Activated T-helper 9 cell treated with anti-CD3 and anti-CD28 coated beads, Interleukin-2, amount 50 U/mL, for 16 hours (primary cell): ENCODE results near the gene TRPM3.

ENCODE experiments used
- DNase-seq: peaks from one replicate; pipeline ENCODE4 v3.0.0-alpha.2; 2020; ENCODE audit warnings: low read depth

Gene TRPM3

GRCh38 chr9:70553707-70554673 is 567.4 kb downstream of the TRPM3 start:
- DNase-seq = no peak

GRCh38 chr9:70552561-70552960 is 568.9 kb downstream of the TRPM3 start:
- DNase-seq = no peak

DNA sequence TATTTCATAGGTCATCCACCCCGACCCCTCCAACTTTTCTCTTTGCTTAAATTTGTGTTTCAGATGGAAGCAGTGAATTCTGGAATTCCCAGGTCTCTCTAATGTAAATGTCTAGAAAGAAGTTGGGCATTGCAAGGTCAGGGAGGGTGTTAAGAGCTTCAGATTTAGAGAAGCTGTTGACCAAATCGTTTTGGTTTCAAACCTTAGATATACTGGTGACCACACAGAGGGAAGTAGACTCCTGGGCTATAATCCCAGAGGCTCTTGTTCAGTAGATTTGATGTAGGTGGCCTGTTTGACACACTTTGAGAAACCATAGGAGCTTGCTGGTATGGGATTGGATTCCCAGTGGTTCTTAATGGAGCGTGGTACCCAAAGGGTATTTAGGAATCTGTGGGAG is 569.6 kb downstream of the TRPM3 start:
- DNase-seq = no peak

DNA sequence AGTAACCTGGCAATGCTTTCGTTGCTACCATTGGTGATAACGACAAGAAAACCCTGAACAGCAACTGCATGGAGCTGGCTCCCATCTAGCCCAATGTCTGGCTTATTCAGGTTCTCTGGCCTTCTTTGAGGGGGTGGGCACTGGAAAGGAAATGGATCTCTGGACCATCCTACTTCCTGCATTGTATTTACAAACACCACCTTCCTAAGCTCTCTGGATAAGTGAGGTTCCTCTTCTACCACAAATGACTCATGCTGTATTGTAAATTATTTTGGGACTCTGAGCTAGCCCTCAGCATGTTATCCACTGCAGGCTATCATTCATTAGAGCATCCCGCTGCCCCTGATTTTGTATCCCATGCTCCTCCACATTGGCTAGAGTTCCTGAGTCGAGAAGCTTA is 570.0 kb downstream of the TRPM3 start:
- no peak for DNase-seq

- DNase-seq = no peak
Observed at GRCh38 chr9:70549926-70550325, 571.5 kb downstream of the TRPM3 start.

DNA sequence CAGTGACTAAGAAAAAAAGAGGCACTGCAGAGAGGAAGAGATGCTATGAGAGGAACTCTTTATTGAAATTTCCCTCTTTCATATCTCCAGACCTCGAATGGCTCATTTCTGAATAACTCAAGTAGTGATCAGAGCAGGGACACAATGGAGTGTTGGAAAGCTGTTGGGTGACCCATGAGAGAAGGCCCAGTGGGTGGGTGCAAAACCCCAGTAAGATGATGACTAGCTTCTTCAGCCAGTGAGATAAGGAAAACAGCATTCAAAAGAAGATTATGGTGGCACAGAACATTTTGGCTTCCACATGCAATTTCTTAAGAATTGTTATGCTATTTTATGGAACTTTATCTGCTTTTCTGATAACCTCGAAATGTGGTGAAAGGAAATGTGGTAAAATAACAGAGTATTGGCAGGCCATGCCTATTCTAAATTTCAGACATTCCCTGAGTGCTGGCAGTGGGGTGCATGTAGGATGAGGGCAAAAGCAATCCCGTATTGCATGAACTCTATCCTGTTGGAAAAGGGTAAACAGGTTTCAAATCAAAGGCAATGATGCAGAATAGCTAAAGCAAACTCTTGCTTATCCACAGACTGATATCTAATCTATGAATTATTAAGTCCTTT is 579.0 kb downstream of the TRPM3 start:
- no peak for DNase-seq

- no peak for DNase-seq
Observed at GRCh38 chr9:70540016-70540415, 581.4 kb downstream of the TRPM3 start.

GRCh38 chr9:70539526-70539925 is 581.9 kb downstream of the TRPM3 start:
- no peak for DNase-seq

- DNase-seq = no peak
Observed at GRCh38 chr9:70539001-70539400, 582.4 kb downstream of the TRPM3 start.

- DNase-seq = no peak
Observed at GRCh38 chr9:70537084-70537483, 584.3 kb downstream of the TRPM3 start.

GRCh38 chr9:70535546-70536323 is 585.7 kb downstream of the TRPM3 start:
- no peak for DNase-seq

DNA sequence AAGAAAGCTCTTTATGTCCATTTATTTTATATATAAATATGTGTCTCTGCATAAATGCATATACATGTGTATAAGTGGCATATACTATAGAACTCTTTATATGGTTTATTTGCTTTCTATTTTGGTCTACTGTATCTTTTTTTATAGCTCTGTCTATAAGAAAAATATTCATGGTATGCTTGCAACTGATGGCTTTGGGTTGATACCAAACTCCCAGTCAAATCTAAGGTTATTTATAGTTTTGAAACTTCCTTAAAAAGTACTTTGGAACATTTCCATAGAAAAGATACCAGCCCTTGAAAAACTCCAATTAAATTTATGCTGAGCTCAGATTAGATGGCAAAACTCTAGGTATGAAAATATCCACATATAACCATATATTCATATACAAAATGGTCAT is 587.0 kb downstream of the TRPM3 start:
- no peak for DNase-seq

DNA sequence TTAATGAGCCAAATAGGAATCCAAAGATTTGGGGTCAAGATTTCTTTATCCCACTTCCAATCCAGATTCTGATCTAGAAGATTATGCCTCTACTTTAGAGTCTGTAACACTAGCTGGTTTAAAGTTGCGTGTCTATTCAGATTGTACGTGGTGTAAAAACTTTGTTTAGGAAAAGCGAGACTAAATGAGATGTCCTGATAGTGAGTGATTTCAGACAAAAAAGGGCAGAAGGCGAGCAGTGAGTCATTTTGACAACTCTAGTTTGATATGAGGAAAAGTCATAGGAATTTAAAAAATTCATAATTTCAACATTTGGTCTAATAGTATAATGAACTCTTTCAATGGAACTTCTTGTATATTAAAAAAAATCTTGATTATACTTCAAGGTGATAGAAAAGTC is 587.4 kb downstream of the TRPM3 start:
- no peak for DNase-seq

DNA sequence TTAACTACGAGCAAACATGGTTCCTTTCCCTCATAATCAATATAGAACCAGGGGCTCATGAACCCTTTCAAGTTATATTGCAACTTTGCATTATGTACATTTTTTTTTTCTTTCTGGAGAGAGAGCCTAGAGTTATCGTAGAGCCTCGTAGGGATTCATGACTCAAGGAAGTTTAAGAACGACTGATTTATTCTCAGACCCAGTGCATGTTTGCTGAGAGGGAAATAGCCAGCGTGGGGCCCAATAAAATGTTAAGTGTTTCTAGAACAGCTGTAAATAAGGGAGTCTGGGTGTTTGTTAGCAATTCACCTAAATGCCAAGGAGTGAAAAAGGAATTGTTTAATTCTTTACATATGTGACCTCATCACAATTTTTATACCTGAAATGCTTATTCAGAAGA is 587.9 kb downstream of the TRPM3 start:
- no peak for DNase-seq

- no peak for DNase-seq
Observed at GRCh38 chr9:70532716-70533115, 588.7 kb downstream of the TRPM3 start.

DNA sequence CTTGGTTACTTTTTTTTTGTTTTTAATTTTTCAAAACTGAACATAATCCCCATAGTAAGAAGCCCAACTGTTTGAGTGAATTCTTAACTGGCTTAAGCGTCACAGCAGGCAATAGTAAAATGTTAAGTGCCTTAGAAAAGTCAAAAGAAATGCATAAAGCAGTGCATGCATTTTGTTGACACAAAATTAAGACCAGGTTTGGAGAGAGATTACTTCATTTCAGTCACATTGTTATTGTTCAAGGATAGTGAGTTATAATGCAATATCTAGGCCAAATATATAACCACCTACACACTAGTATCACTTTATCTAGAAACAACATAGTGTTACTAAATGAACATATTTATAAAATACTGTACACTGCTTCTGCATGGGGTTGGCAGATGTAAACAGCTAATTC is 590.1 kb downstream of the TRPM3 start:
- DNase-seq = no peak

DNA sequence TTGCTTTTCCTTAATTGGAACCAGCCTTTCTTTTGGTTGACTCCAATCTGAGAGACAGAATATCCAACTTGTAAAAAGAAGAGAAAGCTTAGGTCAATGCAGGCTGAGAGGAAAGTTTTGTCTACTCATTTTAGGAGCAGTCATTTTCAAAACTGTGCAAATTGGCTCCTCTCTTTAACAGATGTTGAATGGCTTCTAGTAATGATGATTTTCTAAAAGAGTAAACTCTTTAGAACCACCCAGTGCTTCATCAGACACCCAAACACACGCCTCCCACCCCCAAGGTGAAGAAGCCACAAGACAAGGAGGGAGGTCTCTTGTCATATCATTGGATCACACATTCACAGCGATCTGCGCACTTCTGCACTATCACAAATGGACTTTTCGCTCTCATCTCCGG is 590.7 kb downstream of the TRPM3 start:
- no peak for DNase-seq

- DNase-seq = no peak
Observed at GRCh38 chr9:70529833-70530232, 591.6 kb downstream of the TRPM3 start.

DNA sequence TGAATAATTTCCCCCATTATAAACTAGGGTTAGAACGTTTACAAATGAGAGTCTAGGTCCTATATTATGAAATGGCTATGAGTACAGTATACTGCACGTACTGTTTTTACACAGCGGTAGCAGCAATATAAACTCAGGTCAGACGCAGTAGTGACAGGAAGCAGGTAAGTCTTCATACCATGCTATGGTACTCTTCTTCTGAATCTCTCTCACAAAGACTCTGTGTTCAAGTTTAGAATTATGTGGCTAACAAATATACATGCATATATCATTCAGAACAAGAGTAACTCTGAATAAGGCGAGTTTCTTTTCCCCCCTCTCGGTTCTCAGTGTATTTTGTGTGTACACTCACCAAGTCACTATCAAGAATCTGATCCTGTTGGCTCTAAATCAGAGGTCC is 592.0 kb downstream of the TRPM3 start:
- no peak for DNase-seq

DNA sequence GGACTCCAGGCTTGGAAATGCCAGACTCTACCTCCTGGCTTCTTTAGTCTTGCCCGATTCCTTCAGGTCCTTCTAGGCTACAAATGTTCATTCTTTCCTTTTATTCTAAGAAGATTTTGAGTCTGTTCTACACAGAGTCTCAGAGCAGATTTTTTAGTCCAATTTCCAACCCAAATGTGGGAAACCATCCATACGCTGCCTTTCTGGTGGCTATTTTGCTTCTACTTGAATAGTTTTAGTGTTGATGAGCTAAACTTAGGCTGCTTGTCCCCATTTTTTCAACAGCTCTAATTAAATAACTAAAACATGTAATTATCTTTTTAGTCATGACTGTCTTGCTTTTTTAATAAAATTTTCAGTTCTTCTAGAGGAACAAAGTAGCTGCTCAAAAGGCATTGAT is 594.5 kb downstream of the TRPM3 start:
- no peak for DNase-seq

DNA sequence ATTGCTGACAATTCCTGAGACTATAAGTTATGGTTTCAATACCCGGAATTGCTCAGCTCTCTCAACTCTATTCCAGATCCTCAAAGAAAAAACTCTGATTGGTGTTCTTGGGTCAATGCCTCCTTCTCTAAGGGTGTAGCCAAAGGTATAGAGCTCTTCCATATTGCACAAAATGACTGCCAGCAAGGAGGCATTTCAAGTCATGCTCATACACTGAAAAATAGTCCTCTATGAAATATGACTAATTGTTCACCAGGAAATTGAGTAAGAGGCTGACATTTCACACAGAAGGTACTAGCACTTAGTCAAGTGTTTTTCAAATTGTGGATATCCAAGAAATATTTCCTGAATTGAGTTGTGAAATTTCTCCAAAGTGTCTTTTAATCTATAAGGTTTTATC is 595.9 kb downstream of the TRPM3 start:
- no peak for DNase-seq

DNA sequence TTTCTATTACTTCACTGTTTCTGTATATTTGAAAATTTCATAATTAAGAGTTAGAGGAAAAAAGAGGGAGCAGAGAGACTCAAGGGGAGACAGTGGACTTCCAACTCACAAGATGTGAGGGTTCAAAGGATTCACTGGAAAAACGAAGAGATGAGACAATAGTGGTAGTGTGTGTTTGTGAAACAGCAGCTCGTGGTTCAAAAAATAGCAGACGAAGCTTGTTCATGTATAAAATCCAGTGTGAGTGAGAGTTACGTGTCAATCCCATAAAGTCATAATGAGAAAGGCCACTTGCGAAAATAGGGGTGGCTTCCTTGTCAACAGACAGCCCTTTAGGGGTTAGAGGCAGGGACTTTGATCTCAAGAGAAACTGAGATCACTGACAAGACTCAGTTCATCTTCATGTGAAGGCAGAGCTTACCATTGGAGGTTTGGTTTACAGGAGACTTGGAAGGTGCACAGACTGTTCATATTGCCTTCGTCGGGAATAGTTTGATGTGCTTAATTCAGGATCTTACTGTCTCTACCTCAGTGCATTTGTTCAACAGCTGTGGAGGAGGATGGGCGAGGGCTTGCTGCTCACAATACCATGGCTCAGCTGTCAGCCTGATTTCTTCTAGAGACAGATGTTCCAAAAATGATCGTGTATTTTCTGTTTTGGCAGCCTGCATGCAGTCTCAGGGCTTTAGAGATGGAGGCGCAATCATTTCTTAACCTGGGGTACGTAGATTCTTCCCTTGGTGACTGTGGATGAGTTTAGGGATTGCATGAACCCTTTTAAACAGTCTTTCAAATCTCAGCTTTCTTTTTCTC is 601.3 kb downstream of the TRPM3 start:
- no peak for DNase-seq
